ENCODE data around the gene KCTD6.
"Not testable (repeated sequence)": the region's sequence is repeated elsewhere in the genome, so short reads cannot be mapped to it uniquely, and the experiment has no call there.

The KCTD6 gene

GRCh38 chr3:58527440-58527839 lies 35.5 kb downstream of the KCTD6 start:
- not testable (repeated sequence) for DNase-seq

GRCh38 chr3:58528629-58529028 lies 36.7 kb downstream of the KCTD6 start:
- no peak for DNase-seq

- peak; percentile 36 to 58 for DNase-seq
These were observed 37.8 kb downstream of the KCTD6 start for GRCh38 chr3:58529516-58530353.

GRCh38 chr3:58530354-58530865 lies 38.5 kb downstream of the KCTD6 start:
- DNase-seq, result no peak

GRCh38 chr3:58531555-58531954 lies 39.7 kb downstream of the KCTD6 start:
- DNase-seq, result no peak

GRCh38 chr3:58531956-58532355 lies 40.1 kb downstream of the KCTD6 start:
- no peak for DNase-seq

- DNase-seq, result peak; percentile 33 to 55
These were observed 40.9 kb downstream of the KCTD6 start for GRCh38 chr3:58532794-58533220.

GRCh38 chr3:58534592-58535494 lies 42.9 kb downstream of the KCTD6 start:
- DNase-seq, result no peak

- DNase-seq, result no peak
These were observed 43.9 kb downstream of the KCTD6 start for GRCh38 chr3:58535531-58536500.

- no peak for DNase-seq
These were observed 44.9 kb downstream of the KCTD6 start, which contains the start of gene ACOX2 for GRCh38 chr3:58536501-58537411. Gene ACOX2, minus strand, starts transcription at chr3:58537190. Its CDS starts 2,084 bp downstream, at chr3:58535106.

- DNase-seq, result no peak
These were observed 45.8 kb downstream of the KCTD6 start for GRCh38 chr3:58537412-58538301.

GRCh38 chr3:58539626-58540025 lies 47.7 kb downstream of the KCTD6 start:
- no peak for DNase-seq

GRCh38 chr3:58540176-58540858 lies 48.4 kb downstream of the KCTD6 start:
- no peak for DNase-seq

- DNase-seq, result no peak
These were observed 52.6 kb downstream of the KCTD6 start for GRCh38 chr3:58544541-58544940.

- no peak for DNase-seq
These were observed 59.8 kb downstream of the KCTD6 start for GRCh38 chr3:58551636-58552180.

All from SHP77 (cell line).